ENCODE data around the gene CDK5R1.

DNA sequence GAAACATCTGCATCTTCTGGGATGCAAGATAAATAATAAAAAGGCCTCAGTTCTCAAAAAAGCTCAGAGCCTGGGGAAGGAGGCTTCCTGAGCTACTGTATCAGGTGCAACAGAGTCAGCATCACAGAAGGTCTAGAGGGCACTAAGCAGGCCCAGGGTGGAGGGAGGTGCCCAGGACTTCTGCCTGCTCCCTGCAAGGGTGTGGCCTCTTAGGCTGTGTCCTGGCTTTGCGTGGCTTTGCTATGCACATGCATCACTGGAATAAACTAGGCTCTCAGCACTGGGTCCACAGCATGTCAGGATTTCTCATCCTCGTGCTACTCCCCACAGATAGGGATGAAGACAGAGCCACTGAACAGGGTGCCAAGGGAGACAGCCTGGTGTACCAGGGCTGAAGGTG is 25.5 kb downstream of the CDK5R1 start:
- TF ChIP-seq, protein P1, sequence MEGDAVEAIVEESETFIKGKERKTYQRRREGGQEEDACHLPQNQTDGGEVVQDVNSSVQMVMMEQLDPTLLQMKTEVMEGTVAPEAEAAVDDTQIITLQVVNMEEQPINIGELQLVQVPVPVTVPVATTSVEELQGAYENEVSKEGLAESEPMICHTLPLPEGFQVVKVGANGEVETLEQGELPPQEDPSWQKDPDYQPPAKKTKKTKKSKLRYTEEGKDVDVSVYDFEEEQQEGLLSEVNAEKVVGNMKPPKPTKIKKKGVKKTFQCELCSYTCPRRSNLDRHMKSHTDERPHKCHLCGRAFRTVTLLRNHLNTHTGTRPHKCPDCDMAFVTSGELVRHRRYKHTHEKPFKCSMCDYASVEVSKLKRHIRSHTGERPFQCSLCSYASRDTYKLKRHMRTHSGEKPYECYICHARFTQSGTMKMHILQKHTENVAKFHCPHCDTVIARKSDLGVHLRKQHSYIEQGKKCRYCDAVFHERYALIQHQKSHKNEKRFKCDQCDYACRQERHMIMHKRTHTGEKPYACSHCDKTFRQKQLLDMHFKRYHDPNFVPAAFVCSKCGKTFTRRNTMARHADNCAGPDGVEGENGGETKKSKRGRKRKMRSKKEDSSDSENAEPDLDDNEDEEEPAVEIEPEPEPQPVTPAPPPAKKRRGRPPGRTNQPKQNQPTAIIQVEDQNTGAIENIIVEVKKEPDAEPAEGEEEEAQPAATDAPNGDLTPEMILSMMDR (IDR thresholded peaks at IDR 0.05) = no peak
- TF ChIP-seq EZH2 (IDR thresholded peaks at IDR 0.05; ENCODE audit: borderline replicate concordance, insufficient read depth, low read depth, low read length, poor library complexity, severe bottlenecking) = no peak
